Endometrium (tissue), 2 donors: ENCODE measurements around the gene PDE4B.
"Not testable (repeated sequence)": the region's sequence is repeated elsewhere in the genome, so short reads cannot be mapped to it uniquely, and the experiment has no call there.

Experiments used
- FAIRE-seq: peaks from 2 replicates; lab custom pipeline; 2012; peaks lifted over from hg19 to GRCh38; lab: Jason Lieb, UNC
- donor health status: control.
- donor health status: control.

PDE4B gene

GRCh38 chr1:65994223-65994622 lies 201.5 kb downstream of the PDE4B start:
- FAIRE-seq, result no peak

GRCh38 chr1:65995336-65995735 lies 202.6 kb downstream of the PDE4B start:
- no peak for FAIRE-seq

GRCh38 chr1:65995928-65996327 lies 203.2 kb downstream of the PDE4B start:
- FAIRE-seq, result no peak

GRCh38 chr1:65997693-65998092 lies 205.0 kb downstream of the PDE4B start:
- no peak for FAIRE-seq

- no peak for FAIRE-seq
Observed at GRCh38 chr1:65998763-65999583, 206.3 kb downstream of the PDE4B start.

GRCh38 chr1:66000033-66000637 lies 207.4 kb downstream of the PDE4B start:
- no peak for FAIRE-seq

- FAIRE-seq, result no peak
Observed at GRCh38 chr1:66003690-66004089, 211.0 kb downstream of the PDE4B start.

GRCh38 chr1:66006534-66006933 lies 213.8 kb downstream of the PDE4B start:
- not testable (repeated sequence) for FAIRE-seq

GRCh38 chr1:66012106-66012784 lies 219.6 kb downstream of the PDE4B start:
- FAIRE-seq, result peak; percentile 86

- FAIRE-seq, result no peak
Observed at GRCh38 chr1:66013371-66013770, 220.7 kb downstream of the PDE4B start.

GRCh38 chr1:66022904-66023620 lies 230.4 kb downstream of the PDE4B start:
- no peak for FAIRE-seq

GRCh38 chr1:66025188-66025587 lies 232.5 kb downstream of the PDE4B start:
- FAIRE-seq, result no peak

- no peak for FAIRE-seq
Observed at GRCh38 chr1:66028035-66028434, 235.3 kb downstream of the PDE4B start.

GRCh38 chr1:66033781-66034180 lies 241.1 kb downstream of the PDE4B start:
- FAIRE-seq, result no peak

- no peak for FAIRE-seq
Observed at GRCh38 chr1:66035616-66036245, 243.0 kb downstream of the PDE4B start.

GRCh38 chr1:66041654-66042053 lies 249.0 kb downstream of the PDE4B start:
- FAIRE-seq, result no peak

GRCh38 chr1:66043186-66043585 lies 250.5 kb downstream of the PDE4B start:
- FAIRE-seq, result no peak

GRCh38 chr1:66044912-66045311 lies 252.2 kb downstream of the PDE4B start:
- no peak for FAIRE-seq

GRCh38 chr1:66046415-66046814 lies 253.7 kb downstream of the PDE4B start:
- no peak for FAIRE-seq

GRCh38 chr1:66048011-66048410 lies 255.3 kb downstream of the PDE4B start:
- FAIRE-seq, result no peak

- no peak for FAIRE-seq
Observed at GRCh38 chr1:66050123-66050522, 257.4 kb downstream of the PDE4B start.

- no peak for FAIRE-seq
Observed at GRCh38 chr1:66050633-66051032, 257.9 kb downstream of the PDE4B start.
